Retina (tissue), 1 donor: Measurements from ENCODE around the gene GSTM3.
"Not testable (repeated sequence)": the region's sequence is repeated elsewhere in the genome, so short reads cannot be mapped to it uniquely, and the experiment has no call there.

Experiments used
- DNase-seq: peaks from one replicate; pipeline ENCODE4 v3.0.0-alpha.2; 2016

GSTM3 gene

DNA sequence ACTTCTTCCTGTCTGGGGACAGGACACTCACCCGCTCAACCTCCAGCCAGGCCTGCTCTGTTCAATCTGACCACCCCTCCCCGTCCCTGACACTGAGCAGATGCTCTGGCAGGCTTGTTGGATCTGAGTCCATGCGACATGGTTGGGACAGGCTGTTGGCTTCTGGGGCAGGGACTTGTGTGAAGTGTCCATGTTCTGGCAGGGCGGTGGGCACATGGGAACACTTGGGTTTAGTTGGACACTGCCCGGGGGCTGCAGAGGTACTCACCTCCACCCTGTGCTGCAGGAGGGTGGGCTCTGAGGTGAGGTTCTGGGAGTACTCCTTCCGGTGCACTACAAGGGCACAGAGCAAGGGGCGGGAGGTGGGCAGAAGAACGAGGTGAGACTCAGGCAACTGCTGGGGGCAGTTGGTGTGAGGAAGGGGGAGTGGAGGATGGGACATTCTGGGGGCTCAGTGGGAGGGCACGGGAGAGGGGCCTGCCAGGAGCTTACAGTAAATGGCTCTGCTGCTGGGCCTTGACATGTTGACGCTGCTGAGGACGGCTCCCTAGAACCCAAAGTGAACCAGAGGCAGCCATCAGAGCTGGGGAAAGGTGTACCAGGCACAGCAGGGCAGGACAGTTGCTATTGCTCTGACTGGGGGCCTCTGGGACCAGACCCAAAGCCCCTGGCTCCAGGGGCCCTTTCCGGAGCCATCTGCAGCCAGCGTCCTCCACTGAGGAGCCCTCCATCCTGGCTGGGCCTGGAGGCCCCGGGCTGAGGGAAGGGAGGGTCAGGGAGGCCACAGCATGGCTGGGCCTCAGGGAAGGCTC lies 20.6 kb upstream of the GSTM3 start:
- DNase-seq: no peak

DNA sequence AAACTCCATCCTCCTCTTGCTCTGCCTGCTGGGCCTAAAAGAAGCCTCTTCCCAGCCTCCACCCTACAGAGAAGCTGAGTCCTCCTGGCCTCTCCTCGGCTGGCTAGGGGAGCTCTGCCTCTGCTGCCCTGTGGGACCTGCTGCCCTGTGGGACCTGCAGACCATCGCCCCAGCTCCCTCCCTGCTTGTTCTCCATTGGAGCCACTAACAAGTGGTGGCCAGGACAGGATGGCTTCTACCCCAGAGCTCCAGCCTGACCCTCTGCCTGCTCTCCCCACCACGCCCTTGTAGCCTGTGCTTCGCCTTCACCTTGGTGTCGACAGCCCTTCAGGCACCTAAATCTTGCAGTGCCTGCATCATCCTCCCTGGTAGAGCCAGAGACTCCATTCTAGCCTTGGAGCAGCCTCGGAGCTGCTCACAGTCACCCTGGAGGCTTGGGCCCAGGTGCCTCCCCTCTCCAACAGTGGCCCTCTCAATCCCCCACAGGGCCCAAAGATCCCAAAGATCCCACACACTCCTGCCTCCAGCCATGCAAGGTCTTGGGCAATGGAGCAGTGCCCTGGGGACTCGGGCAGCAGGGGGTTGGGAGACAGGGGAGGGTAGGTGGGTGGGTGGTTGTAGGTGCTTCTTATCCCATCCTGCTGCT lies 19.9 kb upstream of the GSTM3 start:
- no peak for DNase-seq

- DNase-seq: no peak
Observed at GRCh38 chr1:109759513-109760334, 18.9 kb upstream of the GSTM3 start.

- DNase-seq: no peak
Observed at GRCh38 chr1:109757936-109758786, 17.3 kb upstream of the GSTM3 start.

GRCh38 chr1:109756848-109757521 lies 16.1 kb upstream of the GSTM3 start:
- DNase-seq: no peak

GRCh38 chr1:109756325-109756724 lies 15.5 kb upstream of the GSTM3 start:
- DNase-seq: not testable (repeated sequence)

DNA sequence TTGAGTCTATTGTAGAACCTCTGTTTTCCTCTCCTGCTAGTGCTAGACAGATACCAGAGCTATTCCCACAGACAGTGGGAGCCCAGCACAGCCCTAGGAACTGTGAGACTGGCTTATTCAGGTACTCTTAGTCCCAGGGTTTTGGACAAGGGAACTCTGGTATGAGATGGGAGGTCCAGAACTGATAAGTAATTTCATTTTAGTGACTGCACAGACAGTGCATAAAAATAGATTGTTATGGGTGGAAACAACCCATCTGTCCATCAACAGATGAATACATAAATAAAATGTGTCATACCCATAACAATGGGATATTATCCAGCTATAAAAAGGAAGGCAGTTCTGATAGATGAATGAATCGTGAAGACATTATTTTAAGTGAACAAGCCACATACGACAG lies 13.9 kb upstream of the GSTM3 start:
- DNase-seq: no peak

GRCh38 chr1:109751531-109752260 lies 10.9 kb upstream of the GSTM3 start:
- no peak for DNase-seq

DNA sequence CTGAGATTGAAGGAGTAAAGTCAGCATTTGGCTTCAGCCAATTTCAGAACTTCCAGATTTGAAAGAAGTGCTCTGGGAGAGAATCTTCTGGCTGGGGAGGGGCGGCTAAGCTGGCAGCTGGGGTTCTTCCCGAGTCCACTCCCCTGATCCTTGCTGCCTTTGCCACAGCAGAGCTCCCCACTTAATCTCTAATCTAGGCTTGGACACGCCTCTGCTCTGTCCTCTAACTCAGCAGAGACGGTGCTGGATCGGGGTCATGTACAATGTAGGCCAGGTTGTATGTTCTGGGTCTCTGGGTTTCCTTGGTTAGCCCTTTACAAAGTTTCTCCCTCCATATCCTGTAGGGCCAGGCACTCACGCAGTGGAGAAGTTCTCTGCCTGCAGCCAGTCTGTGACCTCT lies 10.1 kb upstream of the GSTM3 start:
- DNase-seq: no peak

DNA sequence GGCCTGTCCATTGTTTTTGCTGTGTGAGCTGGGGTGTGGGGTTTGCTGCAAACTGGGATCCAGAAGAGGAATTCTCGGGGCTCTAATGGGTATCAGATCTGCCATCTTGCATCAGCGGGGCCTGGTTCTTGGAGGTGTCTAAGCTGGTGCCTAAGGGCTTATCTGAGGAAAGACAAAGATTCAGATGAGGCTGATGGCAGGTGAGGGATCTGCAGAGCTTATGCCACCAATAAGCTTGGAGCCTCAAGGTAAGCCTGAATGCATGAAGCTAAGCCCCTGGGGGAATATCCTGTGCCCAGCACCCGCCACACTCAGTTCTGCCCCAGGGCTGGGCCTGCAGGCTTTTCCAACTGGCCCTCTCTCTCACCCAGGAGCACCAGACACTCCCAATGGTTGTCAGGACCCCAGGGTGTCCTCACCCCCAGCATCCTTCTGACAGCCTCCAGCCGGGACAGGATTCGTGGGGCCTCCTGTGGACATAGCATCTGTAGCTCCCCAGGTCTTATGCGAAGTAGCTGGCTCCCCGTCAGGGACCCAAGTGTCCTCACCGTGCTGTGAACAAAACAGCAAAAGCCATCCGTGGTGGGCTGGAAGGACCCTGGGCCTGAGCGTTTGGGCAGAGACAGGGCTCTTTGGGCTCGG lies 9.5 kb upstream of the GSTM3 start:
- no peak for DNase-seq

DNA sequence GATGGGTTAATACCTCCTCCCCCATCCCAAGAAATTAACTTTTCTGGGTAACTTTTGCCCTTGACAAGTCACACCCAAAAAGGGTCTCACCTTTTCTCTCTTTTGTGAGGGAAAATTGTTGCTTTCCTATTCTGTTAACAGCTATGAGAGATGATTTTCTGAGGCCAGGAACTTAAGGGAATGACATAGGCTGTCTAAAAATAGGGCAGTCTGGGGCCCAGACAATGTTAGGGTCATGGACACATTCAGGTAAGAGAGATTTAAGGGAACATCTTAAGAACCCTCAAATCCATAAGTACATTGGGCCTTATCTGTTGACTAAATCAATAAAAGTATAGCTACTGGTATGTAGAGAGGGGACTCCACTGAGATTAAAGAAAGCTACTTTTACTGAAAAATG lies 8.4 kb upstream of the GSTM3 start:
- no peak for DNase-seq

DNA sequence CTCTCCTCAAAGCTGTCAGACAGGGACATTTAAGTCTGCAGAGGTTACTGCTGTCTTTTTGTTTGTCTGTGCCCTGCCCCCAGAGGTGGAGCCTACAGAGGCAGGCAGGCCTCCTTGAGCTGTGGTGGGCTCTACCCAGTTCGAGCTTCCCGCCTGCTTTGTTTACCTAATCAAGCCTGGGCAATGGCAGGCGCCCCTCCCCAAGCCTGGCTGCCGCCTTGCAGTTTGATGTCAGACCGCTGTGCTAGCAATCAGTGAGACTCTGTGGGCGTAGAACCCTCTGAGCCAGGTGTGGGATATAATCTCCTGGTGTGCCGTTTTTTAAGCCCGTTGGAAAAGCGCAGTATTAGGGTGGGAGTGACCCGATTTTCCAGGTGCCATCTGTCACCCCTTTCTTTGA lies 7.5 kb upstream of the GSTM3 start:
- not testable (repeated sequence) for DNase-seq

- DNase-seq: peak; percentile 97
Observed at GRCh38 chr1:109739738-109740614, 862 bp downstream of the GSTM3 start.

GRCh38 chr1:109733236-109733870 lies 7.5 kb downstream of the GSTM3 start:
- DNase-seq: no peak

GRCh38 chr1:109732390-109732881 lies 8.4 kb downstream of the GSTM3 start:
- no peak for DNase-seq

DNA sequence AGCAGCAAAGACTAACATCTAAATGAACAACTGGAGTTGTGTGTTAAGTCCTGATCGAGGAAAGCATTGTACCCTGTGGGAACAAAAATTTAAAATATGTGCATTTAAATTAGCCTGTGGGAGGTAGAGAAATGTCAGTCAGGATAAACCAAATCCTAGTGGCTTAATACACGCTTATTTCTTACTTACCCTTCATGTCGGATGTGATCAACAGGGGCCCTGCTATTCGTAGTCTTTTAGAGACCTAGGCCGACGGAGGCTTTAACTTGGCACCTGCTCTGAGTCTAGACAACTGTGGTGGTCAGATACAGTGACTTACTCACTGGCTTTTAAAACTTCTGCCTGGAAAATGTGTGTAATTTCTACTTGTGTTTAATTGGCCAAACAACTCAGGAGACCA lies 10.2 kb downstream of the GSTM3 start:
- DNase-seq: no peak

GRCh38 chr1:109728870-109729269 lies 12.0 kb downstream of the GSTM3 start:
- no peak for DNase-seq

- DNase-seq: no peak
Observed at GRCh38 chr1:109726728-109727373, 14.0 kb downstream of the GSTM3 start.

- DNase-seq: no peak
Observed at GRCh38 chr1:109726007-109726406, 14.8 kb downstream of the GSTM3 start.
